NCI-H226 (cell line): Measurements from ENCODE around the gene ATG9B.
A peak's percentile ranks its signal among the peaks of the same experiment; 100 is the strongest.
"Not testable (repeated sequence)": the region's sequence is repeated elsewhere in the genome, so short reads cannot be mapped to it uniquely, and the experiment has no call there.

ENCODE experiments used
- DNase-seq: peaks from one replicate; pipeline ENCODE4 v3.0.0-alpha.2; 2015

The ATG9B gene

GRCh38 chr7:151035026-151035717 lies 10.9 kb upstream of the ATG9B start:
- DNase-seq: no peak

DNA sequence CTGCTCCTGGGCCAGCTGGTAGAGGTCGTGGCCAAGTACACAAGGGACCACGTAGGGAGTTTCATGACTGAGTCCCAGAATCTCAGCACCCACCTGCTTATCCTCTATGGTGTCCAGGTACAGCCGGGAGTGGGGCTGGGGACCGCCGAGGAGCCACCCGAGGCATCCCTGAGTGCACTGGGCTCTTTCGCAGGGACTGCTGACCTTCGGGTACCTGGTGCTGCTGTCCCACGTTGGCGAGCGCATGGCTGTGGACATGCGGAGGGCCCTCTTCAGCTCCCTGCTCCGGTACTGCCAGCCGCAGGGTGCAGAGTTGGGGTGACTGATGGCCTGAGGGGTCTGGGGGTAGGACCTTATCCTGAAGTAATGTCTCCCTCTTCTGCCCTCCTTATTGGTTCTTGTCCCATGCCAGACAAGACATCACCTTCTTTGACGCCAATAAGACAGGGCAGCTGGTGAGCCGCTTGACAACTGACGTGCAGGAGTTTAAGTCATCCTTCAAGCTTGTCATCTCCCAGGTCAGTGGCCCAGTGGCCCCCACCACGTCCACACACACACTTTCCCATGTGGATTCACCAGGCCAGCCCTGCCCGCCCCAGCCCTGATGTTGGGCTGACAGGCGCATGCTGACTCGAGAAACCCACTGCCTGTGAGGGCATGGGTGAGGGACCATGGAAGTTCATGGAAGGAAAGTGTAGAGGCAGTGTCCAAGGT lies 10.2 kb upstream of the ATG9B start:
- DNase-seq: no peak

- DNase-seq: no peak
These were observed 9.6 kb upstream of the ATG9B start for GRCh38 chr7:151033864-151034249.

- DNase-seq: no peak
These were observed 8.9 kb upstream of the ATG9B start for GRCh38 chr7:151032936-151033863.

GRCh38 chr7:151031011-151031410 lies 6.7 kb upstream of the ATG9B start:
- DNase-seq: no peak

DNA sequence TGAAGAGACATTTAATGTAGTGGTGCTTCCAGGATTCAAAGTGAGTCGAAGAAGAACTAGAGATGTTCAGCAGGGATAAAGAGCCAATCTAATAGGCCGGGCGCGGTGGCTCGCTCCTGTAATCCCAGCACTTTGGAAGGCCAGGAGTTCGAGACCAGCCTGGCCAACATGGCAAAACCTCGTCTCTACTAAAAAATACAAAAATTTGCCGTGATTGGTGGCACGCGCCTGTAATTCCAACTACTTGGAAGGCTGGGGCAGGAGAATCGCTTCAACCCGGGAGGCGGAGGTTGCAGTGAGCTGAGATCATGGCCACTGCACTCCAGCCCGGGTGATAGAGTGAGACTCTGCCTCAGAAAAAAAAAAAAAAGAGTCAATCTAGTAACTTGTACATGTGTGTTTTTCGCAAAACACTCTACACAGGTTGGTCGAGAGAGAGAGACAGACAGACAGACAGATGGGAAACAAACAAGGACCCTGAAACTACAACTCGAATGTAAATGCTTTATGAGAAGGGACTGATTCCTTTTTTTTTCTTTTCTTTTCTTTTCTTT lies 4.7 kb upstream of the ATG9B start:
- DNase-seq: no peak

DNA sequence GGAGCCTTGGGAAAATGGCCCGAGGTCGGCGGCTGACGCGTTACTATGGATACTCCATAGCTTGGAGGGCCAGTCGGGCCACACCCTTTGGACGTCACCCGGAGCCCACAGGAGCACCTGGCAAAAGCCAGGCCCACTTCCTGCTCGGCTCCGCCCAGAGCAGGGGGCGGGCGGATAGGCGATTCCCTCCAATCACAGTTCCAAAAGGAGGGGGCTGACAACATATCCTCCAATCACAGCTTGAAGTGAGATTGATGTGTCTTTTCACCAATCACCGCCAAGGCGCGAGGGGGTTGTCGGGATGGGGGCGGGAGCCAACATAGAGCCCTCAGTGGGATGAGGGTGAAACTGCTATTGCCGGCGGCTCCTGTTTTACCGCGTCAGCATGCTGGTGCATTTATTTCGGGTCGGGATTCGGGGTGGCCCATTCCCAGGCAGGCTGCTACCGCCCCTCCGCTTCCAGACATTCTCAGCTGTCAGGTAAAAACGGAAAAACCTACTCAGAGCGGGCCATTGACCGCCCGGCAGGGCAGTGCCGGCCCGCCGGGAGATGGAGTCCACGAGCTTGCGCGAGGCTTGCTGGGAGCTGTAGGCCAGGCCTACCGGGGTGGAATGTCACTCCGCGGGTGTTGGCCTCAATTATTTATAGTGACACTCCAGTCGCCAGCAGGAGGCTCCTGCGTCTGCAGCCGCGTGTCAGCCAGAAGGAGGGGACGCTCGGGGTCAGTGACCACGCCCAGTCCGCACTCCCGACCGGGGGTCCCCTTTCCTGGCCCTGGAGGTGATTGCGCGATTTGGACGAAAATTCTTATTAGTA lies 4.0 kb upstream of the ATG9B start, which contains the start of gene ABCB8:
Gene ABCB8, plus strand, starts transcription at position 320 of the 817 bp plus-strand sequence. Its CDS starts 66 bp downstream, at position 386.
- DNase-seq: peak; percentile 98

DNA sequence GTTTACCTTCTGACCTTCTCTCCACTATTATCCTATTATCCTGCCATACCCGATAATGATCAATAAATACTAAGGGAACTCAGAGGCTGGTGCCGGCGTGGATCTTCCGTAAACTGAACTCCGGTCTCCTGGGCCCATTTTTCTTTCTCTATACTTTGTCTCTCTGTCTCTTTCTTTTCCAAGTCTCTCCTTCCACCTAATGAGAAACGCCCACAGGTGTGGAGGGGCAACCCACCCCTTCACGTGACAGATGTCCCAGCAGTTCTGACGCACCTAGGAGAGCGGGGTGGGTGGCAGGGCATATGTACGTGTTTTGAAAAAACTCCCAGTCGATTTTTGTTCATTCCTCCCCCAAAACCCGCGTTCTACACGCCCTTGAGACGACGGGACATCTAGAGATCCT lies 3.4 kb upstream of the ATG9B start:
- not testable (repeated sequence) for DNase-seq

GRCh38 chr7:151026771-151027727 lies 2.8 kb upstream of the ATG9B start:
- DNase-seq: peak; percentile 59

- peak; percentile 22 for DNase-seq
These were observed 1.8 kb upstream of the ATG9B start for GRCh38 chr7:151025924-151026671.

- DNase-seq: no peak
These were observed 1.1 kb downstream of the ATG9B start for GRCh38 chr7:151023232-151023631.

- no peak for DNase-seq
These were observed 4.1 kb downstream of the ATG9B start for GRCh38 chr7:151020231-151020630.

DNA sequence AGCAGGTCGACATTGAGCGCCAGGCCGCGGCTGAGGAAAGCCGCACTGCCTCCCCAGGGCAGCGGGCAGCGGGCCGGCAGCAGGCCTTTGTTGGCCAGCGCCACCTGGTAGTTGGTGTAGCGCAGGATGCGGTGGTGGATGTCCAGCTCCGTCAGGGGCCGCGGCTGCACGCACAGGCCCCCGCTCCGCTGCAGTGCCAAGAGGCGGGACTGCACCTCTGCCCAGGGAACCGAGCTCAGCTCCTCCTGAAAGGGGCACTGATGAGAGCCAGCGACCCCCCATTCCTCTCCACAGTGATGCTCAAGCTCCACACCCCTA lies 5.2 kb downstream of the ATG9B start:
- no peak for DNase-seq

- no peak for DNase-seq
These were observed 5.7 kb downstream of the ATG9B start for GRCh38 chr7:151018421-151019129.

DNA sequence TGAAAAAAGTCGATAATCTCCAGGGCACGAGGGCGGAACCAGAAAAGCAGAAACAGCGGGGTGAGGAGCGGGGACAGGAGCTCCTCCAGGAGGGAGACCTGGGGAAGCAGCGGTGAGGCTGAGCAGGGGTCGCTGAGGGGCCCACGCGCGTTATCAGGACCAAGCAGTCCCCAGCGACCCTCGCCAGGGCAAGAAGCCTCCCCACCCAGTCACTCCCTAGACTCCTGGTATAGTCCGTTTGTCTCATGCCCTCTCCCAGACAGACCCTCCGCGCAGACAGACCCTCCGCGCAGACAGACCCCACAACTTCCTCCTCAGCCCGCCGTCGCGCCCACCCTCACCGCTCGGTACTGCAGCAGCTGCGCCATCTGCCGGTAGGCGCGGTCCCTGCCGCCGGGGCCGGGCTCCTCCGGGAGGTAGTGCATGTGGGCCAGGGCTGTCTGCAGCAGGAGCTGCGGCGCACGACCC lies 6.3 kb downstream of the ATG9B start:
- peak; percentile 29 for DNase-seq

DNA sequence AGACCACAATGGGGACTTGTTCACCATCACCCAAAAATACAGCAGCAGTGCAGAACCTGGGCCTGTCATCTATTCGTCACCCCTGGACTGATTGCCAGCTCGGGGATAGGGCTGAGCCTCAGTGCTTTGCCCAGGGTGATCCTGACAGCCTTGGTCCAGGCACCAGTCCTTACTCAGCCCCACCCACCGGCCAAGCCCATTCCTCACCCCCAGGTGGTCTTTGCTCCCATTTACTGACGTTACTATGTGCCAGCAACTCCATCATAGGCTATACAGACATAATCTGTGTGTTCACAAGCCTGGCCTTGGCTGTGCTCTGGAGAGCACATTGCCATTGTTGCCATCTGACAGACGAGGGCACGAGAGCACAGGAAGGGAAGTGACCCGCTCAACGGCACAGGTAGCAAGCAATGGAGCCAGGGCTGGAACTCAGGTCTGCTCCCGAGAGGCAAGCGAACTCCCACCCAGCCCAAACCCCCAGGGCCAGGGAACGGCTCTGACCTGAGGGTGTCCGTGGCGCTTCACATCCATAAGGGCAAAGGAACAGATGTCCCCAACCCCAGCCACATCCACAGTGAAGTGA lies 6.8 kb downstream of the ATG9B start:
- no peak for DNase-seq

DNA sequence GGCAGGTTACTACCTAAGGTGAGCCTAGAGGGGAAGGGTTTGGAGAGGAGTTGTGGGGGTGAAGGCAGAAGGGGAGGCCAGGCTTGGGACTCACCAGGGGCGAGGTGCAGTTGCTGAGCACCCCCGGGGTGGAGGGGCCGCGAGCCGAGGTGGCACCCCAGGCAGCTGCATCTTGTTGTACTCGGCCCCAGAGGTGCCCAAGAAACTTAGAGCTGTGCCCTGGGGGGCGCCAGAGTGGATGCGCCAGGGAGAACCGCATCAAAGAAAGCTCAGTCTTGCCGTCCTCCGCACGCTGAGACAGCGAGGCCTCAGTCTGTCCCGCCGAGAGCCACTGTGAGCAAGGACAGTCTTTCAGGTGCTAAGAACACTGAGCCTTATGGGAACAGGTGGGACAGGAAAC lies 7.4 kb downstream of the ATG9B start:
- DNase-seq: no peak

DNA sequence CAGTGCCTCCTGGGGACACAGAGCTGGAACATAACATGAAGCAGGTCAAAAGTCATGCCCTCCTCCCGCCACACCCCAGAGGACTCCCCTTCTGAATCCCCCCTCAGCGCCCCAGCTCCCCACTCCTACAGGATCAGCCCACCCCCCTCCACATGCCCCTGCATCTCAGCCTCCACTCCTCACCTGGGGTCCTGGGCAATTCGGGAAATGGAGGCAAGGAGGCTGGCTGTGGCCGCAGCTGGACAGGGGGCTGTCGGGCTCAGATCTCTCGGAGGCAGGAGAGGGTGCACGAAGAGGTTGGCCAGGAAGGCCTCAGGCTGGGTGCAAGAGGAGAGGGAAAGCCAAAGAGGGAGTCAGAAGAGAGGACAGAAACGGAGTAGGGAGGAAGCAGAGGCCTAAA lies 7.8 kb downstream of the ATG9B start:
- no peak for DNase-seq

- DNase-seq: no peak
These were observed 8.3 kb downstream of the ATG9B start for GRCh38 chr7:151015967-151016366.
